Fibroblast of lung (primary cell): ENCODE data around the gene RUFY1.

Experiments used
- EZH2 ChIP-seq: IDR thresholded peaks from 2 replicates; pipeline ENCODE4 v1.5.1; 2012; ENCODE audit warnings: low read length, control low read depth, mild to moderate bottlenecking; ENCODE audit errors: missing control alignments
- TF ChIP-seq, protein P1 (sequence below), 2 donors: IDR thresholded peaks in 1 of 2; conservative IDR thresholded peaks in 1 of 2; 1 replicate in 1 of 2; 2 replicates in 1 of 2; pipeline ENCODE4 v1.5.1; 2011 to 2012; ENCODE audit warnings: low read length in 2 of 2, control low read depth in 1 of 2, inconsistent platforms in 1 of 2, low read depth in 1 of 2, mild to moderate bottlenecking in 1 of 2

DNA sequence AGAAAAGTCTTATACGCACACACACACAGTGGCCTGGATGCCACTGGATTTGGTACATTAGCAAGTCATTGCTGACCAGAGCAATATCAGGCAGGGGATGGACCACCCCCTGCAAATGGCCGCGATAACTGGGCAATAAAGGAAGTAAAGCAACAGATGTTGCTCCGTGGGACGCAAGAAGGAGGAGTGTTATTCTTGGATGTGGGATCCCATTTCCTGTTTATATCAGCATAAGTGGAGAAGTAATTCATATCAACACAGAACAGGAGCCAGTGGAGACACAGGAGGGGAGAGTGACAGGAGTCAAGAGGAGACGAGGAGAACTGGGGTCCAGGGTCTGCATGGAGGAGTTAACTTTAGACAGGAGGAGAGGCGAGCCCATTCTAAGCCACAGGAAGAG is 18.4 kb downstream of the RUFY1 start:
- TF ChIP-seq, protein P1, sequence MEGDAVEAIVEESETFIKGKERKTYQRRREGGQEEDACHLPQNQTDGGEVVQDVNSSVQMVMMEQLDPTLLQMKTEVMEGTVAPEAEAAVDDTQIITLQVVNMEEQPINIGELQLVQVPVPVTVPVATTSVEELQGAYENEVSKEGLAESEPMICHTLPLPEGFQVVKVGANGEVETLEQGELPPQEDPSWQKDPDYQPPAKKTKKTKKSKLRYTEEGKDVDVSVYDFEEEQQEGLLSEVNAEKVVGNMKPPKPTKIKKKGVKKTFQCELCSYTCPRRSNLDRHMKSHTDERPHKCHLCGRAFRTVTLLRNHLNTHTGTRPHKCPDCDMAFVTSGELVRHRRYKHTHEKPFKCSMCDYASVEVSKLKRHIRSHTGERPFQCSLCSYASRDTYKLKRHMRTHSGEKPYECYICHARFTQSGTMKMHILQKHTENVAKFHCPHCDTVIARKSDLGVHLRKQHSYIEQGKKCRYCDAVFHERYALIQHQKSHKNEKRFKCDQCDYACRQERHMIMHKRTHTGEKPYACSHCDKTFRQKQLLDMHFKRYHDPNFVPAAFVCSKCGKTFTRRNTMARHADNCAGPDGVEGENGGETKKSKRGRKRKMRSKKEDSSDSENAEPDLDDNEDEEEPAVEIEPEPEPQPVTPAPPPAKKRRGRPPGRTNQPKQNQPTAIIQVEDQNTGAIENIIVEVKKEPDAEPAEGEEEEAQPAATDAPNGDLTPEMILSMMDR (conservative IDR thresholded peaks at IDR 0.05 in 1 of 2, IDR thresholded peaks at IDR 0.05 in 1 of 2; ENCODE audit: low read depth in 1 of 2, low read length in 2 of 2) = no peak
- TF ChIP-seq EZH2 = no peak
